H1 (cell line): Measurements from ENCODE around the gene SERINC1. TPM values are rescaled to one million over a fixed set of nuclear protein-coding genes. Genes with fewer than 3 reads are reported as not detected.
A peak's percentile ranks its signal among the peaks of the same experiment; 100 is the strongest.

Experiments
- CTCF ChIA-PET: fragments of 300-600 bp; sonication (Branson Sonifier 250); formaldehyde crosslinking; loops from one replicate; lab custom pipeline; 2021; ENCODE audit not compliant: partially characterized antibody; lab: Charles Lee
- POLR2A ChIA-PET: fragments of 300-600 bp; sonication (Branson Sonifier 250); formaldehyde crosslinking; loops from one replicate; lab custom pipeline; 2021; ENCODE audit warnings: inconsistent platforms; ENCODE audit not compliant: partially characterized antibody; lab: Charles Lee
- DNase-seq, 2 experiments: peaks; one replicate each; pipeline versions ENCODE4 v3.0.0 to v3.0.0-alpha.2; 2010 to 2022; ENCODE audit warnings: low spot score in 2 of 2, low read depth in 1 of 2, mixed read lengths in 1 of 2
- FAIRE-seq: peaks from 2 replicates; lab custom pipeline; 2011; peaks lifted over from hg19 to GRCh38; lab: Jason Lieb, UNC
- H2AFZ ChIP-seq: 2 replicates; pipeline ENCODE4 v1.8.1; 2012; ENCODE audit warnings: low read length, inconsistent platforms
- H2AK5ac ChIP-seq: 2 replicates; pipeline ENCODE4 v1.6.1; 2013; ENCODE audit warnings: low read depth, low read length
- H2BK120ac ChIP-seq: replicated peaks from 2 replicates; pipeline ENCODE3; 2013; ENCODE audit warnings: low read depth, low read length, inconsistent platforms
- H2BK12ac ChIP-seq: 2 replicates; pipeline ENCODE4 v1.6.1; 2013; ENCODE audit warnings: low read depth, low read length
- H2BK15ac ChIP-seq: 2 replicates; pipeline ENCODE4 v1.6.1; 2013; ENCODE audit warnings: low read length
- H2BK20ac ChIP-seq: 2 replicates; pipeline ENCODE4 v1.6.1; 2013; ENCODE audit warnings: low read length
- H2BK5ac ChIP-seq: 2 replicates; pipeline ENCODE4 v1.6.1; 2013; ENCODE audit warnings: low read depth, low read length
- H3K14ac ChIP-seq: 2 replicates; pipeline ENCODE4 v1.6.1; 2013; ENCODE audit warnings: inconsistent platforms; ENCODE audit not compliant: insufficient read length
- H3K18ac ChIP-seq: 2 replicates; pipeline ENCODE4 v1.6.1; 2013; ENCODE audit warnings: low read length; ENCODE audit errors: extremely low read depth
- H3K23ac ChIP-seq: 2 replicates; pipeline ENCODE4 v1.6.1; 2013; ENCODE audit warnings: inconsistent platforms; ENCODE audit not compliant: insufficient read length
- H3K23me2 ChIP-seq: 2 replicates; pipeline ENCODE4 v1.6.1; 2013; ENCODE audit warnings: low read depth, low read length
- H3K27ac ChIP-seq: 2 replicates; pipeline ENCODE4 v1.6.1; 2011; ENCODE audit warnings: low read depth, low read length, inconsistent platforms
- H3K27me3 ChIP-seq, 4 experiments: replicated peaks in 1 of 4; 1 replicate in 1 of 4; 2 replicates in 3 of 4; pipeline versions ENCODE4 v1.6.1 to v1.8.1; 2011 to 2013; ENCODE audit warnings: low read length in 3 of 4, mild to moderate bottlenecking in 3 of 4, inconsistent platforms in 2 of 4, mixed read lengths in 2 of 4, moderate library complexity in 1 of 4; ENCODE audit not compliant: control insufficient read depth in 3 of 4, insufficient read depth in 3 of 4; ENCODE audit errors: extremely low read depth in 1 of 4
- H3K36me3 ChIP-seq, 4 experiments: 2 replicates each; pipeline versions ENCODE4 v1.6.1 to v1.8.1; 2011 to 2013; ENCODE audit warnings: mild to moderate bottlenecking in 4 of 4, low read length in 3 of 4, moderate library complexity in 2 of 4, control low read depth in 1 of 4, inconsistent platforms in 1 of 4; ENCODE audit not compliant: insufficient read depth in 4 of 4, control insufficient read depth in 2 of 4
- H3K4ac ChIP-seq: replicated peaks from 2 replicates; pipeline ENCODE3; 2013; ENCODE audit warnings: low read length, low read depth, mixed read lengths, inconsistent platforms; ENCODE audit not compliant: insufficient read length
- H3K4me1 ChIP-seq, 4 experiments: replicated peaks in 1 of 4; 1 replicate in 1 of 4; 2 replicates in 3 of 4; pipeline versions ENCODE4 v1.6.1 to v1.8.1; 2011 to 2013; ENCODE audit warnings: low read length in 3 of 4, inconsistent platforms in 2 of 4, mixed read lengths in 1 of 4; ENCODE audit not compliant: insufficient read depth in 4 of 4, control insufficient read depth in 3 of 4
- H3K4me2 ChIP-seq, 2 experiments: 2 replicates each; pipeline versions ENCODE4 v1.6.1 to v1.8.1; 2011 to 2013; ENCODE audit warnings: low read depth in 2 of 2, low read length in 2 of 2, control low read depth in 1 of 2, inconsistent platforms in 1 of 2, mild to moderate bottlenecking in 1 of 2; ENCODE audit not compliant: insufficient read depth in 1 of 2
- H3K4me3 ChIP-seq, 4 experiments: fragments of 200-600, 300-600 bp in 1 of 4; sonication (generic), shearing (Covaris generic), sonication (Bioruptor Twin) in 1 of 4; 2 replicates each; pipeline versions ENCODE4 v1.5.1 to v1.8.1; 2011 to 2016; ENCODE audit warnings: low read length in 4 of 4, low read depth in 3 of 4, control low read depth in 2 of 4, inconsistent platforms in 2 of 4, mild to moderate bottlenecking in 2 of 4, mixed read lengths in 1 of 4, moderate library complexity in 1 of 4; ENCODE audit not compliant: insufficient read depth in 2 of 4; ENCODE audit errors: extremely low read depth in 1 of 4
- H3K56ac ChIP-seq: replicated peaks from 2 replicates; pipeline ENCODE3; 2013; ENCODE audit warnings: low read depth, mild to moderate bottlenecking, mixed read lengths, low read length, inconsistent platforms; ENCODE audit not compliant: insufficient read length
- H3K79me1 ChIP-seq: 2 replicates; pipeline ENCODE4 v1.6.1; 2013; ENCODE audit warnings: low read depth, low read length, control low read depth
- H3K79me2 ChIP-seq, 2 experiments: 2 replicates each; pipeline versions ENCODE4 v1.6.1 to v1.8.1; 2012 to 2013; ENCODE audit warnings: low read length in 2 of 2, mild to moderate bottlenecking in 2 of 2, inconsistent platforms in 1 of 2; ENCODE audit not compliant: insufficient read depth in 2 of 2, control insufficient read depth in 1 of 2
- H3K9ac ChIP-seq, 4 experiments: replicated peaks in 1 of 4; 1 replicate in 1 of 4; 2 replicates in 3 of 4; pipeline versions ENCODE4 v1.6.1 to v1.8.1; 2011 to 2013; ENCODE audit warnings: low read depth in 3 of 4, low read length in 3 of 4, control low read depth in 2 of 4, mild to moderate bottlenecking in 2 of 4, moderate library complexity in 2 of 4, inconsistent platforms in 1 of 4; ENCODE audit errors: extremely low read depth in 1 of 4
- H3K9me3 ChIP-seq, 2 experiments: 2 replicates each; pipeline versions ENCODE4 v1.6.1 to v1.8.1; 2012 to 2013; ENCODE audit warnings: mild to moderate bottlenecking in 2 of 2, moderate library complexity in 2 of 2, control low read depth in 1 of 2, inconsistent platforms in 1 of 2, low read depth in 1 of 2, low read length in 1 of 2, mixed read lengths in 1 of 2; ENCODE audit not compliant: insufficient read depth in 2 of 2
- H4K20me1 ChIP-seq, 2 experiments: replicated peaks in 1 of 2; 2 replicates each; pipeline versions ENCODE3 to v1.8.1; 2011 to 2013; ENCODE audit warnings: inconsistent platforms in 2 of 2, low read length in 2 of 2, mild to moderate bottlenecking in 1 of 2; ENCODE audit not compliant: insufficient read depth in 2 of 2, control insufficient read depth in 1 of 2
- H4K5ac ChIP-seq: 2 replicates; pipeline ENCODE4 v1.6.1; 2013; ENCODE audit warnings: low read length, low read depth, mixed read lengths, inconsistent platforms; ENCODE audit not compliant: insufficient read length
- H4K8ac ChIP-seq: 2 replicates; pipeline ENCODE4 v1.8.0; 2013; ENCODE audit warnings: mild to moderate bottlenecking, moderate library complexity, low read length, inconsistent platforms; ENCODE audit not compliant: insufficient read depth; ENCODE audit errors: extremely low read depth
- H4K91ac ChIP-seq: replicated peaks from 2 replicates; pipeline ENCODE3; 2013; ENCODE audit warnings: low read length, mixed read lengths, inconsistent platforms; ENCODE audit not compliant: insufficient read length
- EGR1 ChIP-seq: IDR thresholded peaks from 2 replicates; pipeline ENCODE4 v1.6.1; 2011; ENCODE audit warnings: low read depth, low read length, borderline replicate concordance
- FOSL1 ChIP-seq: IDR thresholded peaks from 2 replicates; pipeline ENCODE4 v1.6.1; 2011; ENCODE audit warnings: mild to moderate bottlenecking, low read depth, low read length, moderate library complexity; ENCODE audit not compliant: insufficient read depth
- KDM4A ChIP-seq: IDR thresholded peaks from one replicate; pipeline ENCODE4 v1.7.1; 2012; ENCODE audit warnings: low read depth, mild to moderate bottlenecking, moderate library complexity, low read length, inconsistent platforms; ENCODE audit not compliant: severe bottlenecking
- POU5F1 ChIP-seq: IDR thresholded peaks from 2 replicates; pipeline ENCODE4 v1.6.1; 2011; ENCODE audit warnings: low read depth, mild to moderate bottlenecking, low read length, moderate library complexity
- RAD21 ChIP-seq, 2 experiments: IDR thresholded peaks in 1 of 2; conservative IDR thresholded peaks in 1 of 2; 2 replicates each; pipeline ENCODE4 v1.6.1; 2011; ENCODE audit warnings: low read depth in 2 of 2, low read length in 2 of 2, improper control_type of control experiment in 1 of 2, inconsistent platforms in 1 of 2, mild to moderate bottlenecking in 1 of 2, moderate library complexity in 1 of 2
- RFX5 ChIP-seq: IDR thresholded peaks from 2 replicates; pipeline ENCODE4 v1.6.1; 2011; ENCODE audit warnings: low read depth, low read length, improper control_type of control experiment, borderline replicate concordance
- RNF2 ChIP-seq: fragments of 200-900, 300-1000 bp; sonication (generic); IDR thresholded peaks from 2 replicates; pipeline ENCODE4 v1.7.1; 2016; ENCODE audit warnings: borderline replicate concordance, low read depth, mild to moderate bottlenecking, antibody characterized with exemption, low read length; ENCODE audit not compliant: poor library complexity, severe bottlenecking; ENCODE audit errors: missing control alignments
- SIX5 ChIP-seq: IDR thresholded peaks from 2 replicates; pipeline ENCODE4 v1.6.1; 2011; ENCODE audit warnings: mild to moderate bottlenecking, low read depth, low read length
- SP2 ChIP-seq: IDR thresholded peaks from 2 replicates; pipeline ENCODE4 v1.6.1; 2012; ENCODE audit warnings: mild to moderate bottlenecking, low read length, inconsistent platforms
- SRF ChIP-seq: IDR thresholded peaks from 2 replicates; pipeline ENCODE4 v1.6.1; 2011; ENCODE audit warnings: mild to moderate bottlenecking, low read depth, low read length, moderate library complexity
- TAF1 ChIP-seq: IDR thresholded peaks from 2 replicates; pipeline ENCODE4 v1.6.1; 2011; ENCODE audit warnings: mild to moderate bottlenecking, low read depth, low read length
- WGBS, 2 experiments: shearing (Covaris generic) in 1 of 2; methylation state at CpG; one replicate each; pipeline versions ENCODE4 v1.1.6 to v1.1.7; 2013 to 2015; ENCODE audit warnings: low lambda C conversion rate in 2 of 2, mixed read lengths in 2 of 2, inconsistent platforms in 1 of 2, low coverage in 1 of 2, missing lambda C conversion rate in 1 of 2; ENCODE audit not compliant: insufficient replicate concordance in 2 of 2, insufficient coverage in 1 of 2, insufficient read length in 1 of 2; ENCODE audit errors: extremely low coverage in 1 of 2, missing lambda C conversion rate in 1 of 2; 5-methylcytosine and 5-hydroxymethylcytosine counted together
- polyA plus RNA-seq, 7 experiments: library from polyadenylated mRNA; depleted of rRNA in 3 of 7; stranded (reverse) in 5 of 7; unstranded in 2 of 7; fragments of >200 nt in 5 of 7; fragments of 200-250 nt in 2 of 7; gene quantifications; 1 replicate in 5 of 7; 2 replicates in 1 of 7; 4 replicates in 1 of 7; pipeline versions ENCODE4 v1.2.1 to v1.2.3, GENCODE V29; 2011 to 2013; ENCODE audit warnings: missing spikeins in 2 of 7, mixed read lengths in 2 of 7
- total RNA-seq: library from RNA; stranded (reverse); fragmentation: NEBNext Ultra II Directional; extraction: Animal tissue kit (Norgen Biotek cat#: 25700); gene quantifications from 2 replicates; pipeline ENCODE4 v1.2.1, GENCODE V29; 2021
- TF ChIP-seq, protein P1 (sequence below): IDR thresholded peaks from 2 replicates; pipeline ENCODE4 v1.6.1; 2011; ENCODE audit warnings: low read length, improper control_type of control experiment

The SERINC1 gene
- total and polyA plus RNA-seq, 2 of the 8 experiments (the other 6 are each of a cell fraction or from before 2014, with no cell fraction given): 15.4 to 38.6 TPM

DNA sequence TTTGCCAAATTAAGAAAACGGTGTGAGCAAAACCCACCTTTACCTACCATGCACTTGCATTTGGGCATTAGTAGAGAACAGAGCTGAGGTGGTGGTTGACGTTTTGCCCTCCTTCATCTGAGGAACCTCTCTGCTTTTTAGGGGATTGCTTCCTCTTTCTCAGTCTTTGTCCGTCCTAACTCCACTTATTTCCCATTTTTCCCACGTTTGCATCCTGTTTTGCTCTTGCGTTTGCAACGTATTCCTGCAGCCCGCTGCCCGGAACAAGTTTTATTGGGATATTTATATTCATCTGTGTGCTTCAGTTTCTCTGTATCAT lies 374 bp upstream of the SERINC1 start:
- no peak for DNase-seq
- H3K36me3 ChIP-seq: no peaks in the 10 kb centered on the region
- no peaks in the 10 kb centered on the region; the same call in 1 of the 2 replicates for H3K79me1 ChIP-seq
- H3K14ac ChIP-seq: no peak overlapping the region
- H2BK5ac ChIP-seq: peak overlapping the region; percentile 97
- H2BK20ac ChIP-seq: no peak overlapping the region
- ChIA-PET POLR2A (interaction anchor here (0.8 to 1.6 kb wide), 2 partner anchors 11 to 208 kb away, joined by 3 to 19 read pairs; no protein-coding TSS in a partner anchor), CTCF (interaction anchor here (0.7 to 4.1 kb wide), 4 partner anchors 20 to 367 kb away, joined by 4 to 16 read pairs (median 4); partner anchors contain the start of gene SMPDL3A)
- no peaks in the 10 kb centered on the region for H4K20me1 ChIP-seq
- H2AK5ac ChIP-seq: no peak overlapping the region
- peak overlapping the region; percentile 91 to 99 (median 94) for H3K4me3 ChIP-seq
- peak overlapping the region; percentile 84 for H3K18ac ChIP-seq
- H4K5ac ChIP-seq: peak overlapping the region; percentile 84
- no peak for FAIRE-seq
- H3K9me3 ChIP-seq: no peaks in the 10 kb centered on the region
- no peaks in the 10 kb centered on the region for H3K27me3 ChIP-seq
- H3K9ac ChIP-seq: peak overlapping the region; percentile 14 to 96 (median 94)
- 20% methylated on average over 8 of the region's 8 CpGs; no CpG with 5 or more reads in 1 of the 2 experiments for WGBS, 2 experiments
- H3K4me1 ChIP-seq: no peaks in the 10 kb centered on the region
- no peak overlapping the region for H4K8ac ChIP-seq
- peaks cover 4% of the 10 kb centered on the region for H3K23me2 ChIP-seq
- H2BK12ac ChIP-seq: peak overlapping the region; percentile 80; the same call in 1 of the 2 replicates
- no peak overlapping the region for H4K91ac ChIP-seq
- H3K4me2 ChIP-seq: peak overlapping the region; percentile 77 to 83
- H3K27ac ChIP-seq: peak overlapping the region; percentile 94
- H3K56ac ChIP-seq: peak overlapping the region; percentile 77
- no peak overlapping the region for H2BK120ac ChIP-seq
- peak overlapping the region; percentile 92; the same call in 1 of the 2 replicates for H2BK15ac ChIP-seq
- peaks cover 0 to 46% of the 10 kb centered on the region in 2 experiments; a peak in 3 of 4 replicates for H3K79me2 ChIP-seq
- H3K23ac ChIP-seq: no peak overlapping the region
- H3K4ac ChIP-seq: no peak overlapping the region
- peak overlapping the region; percentile 98 for H2AFZ ChIP-seq
- TF ChIP-seq TAF1: no peak
- TF ChIP-seq FOSL1: no peak
- TF ChIP-seq SP2: no peak
- TF ChIP-seq SRF: no peak
- TF ChIP-seq, protein P1, sequence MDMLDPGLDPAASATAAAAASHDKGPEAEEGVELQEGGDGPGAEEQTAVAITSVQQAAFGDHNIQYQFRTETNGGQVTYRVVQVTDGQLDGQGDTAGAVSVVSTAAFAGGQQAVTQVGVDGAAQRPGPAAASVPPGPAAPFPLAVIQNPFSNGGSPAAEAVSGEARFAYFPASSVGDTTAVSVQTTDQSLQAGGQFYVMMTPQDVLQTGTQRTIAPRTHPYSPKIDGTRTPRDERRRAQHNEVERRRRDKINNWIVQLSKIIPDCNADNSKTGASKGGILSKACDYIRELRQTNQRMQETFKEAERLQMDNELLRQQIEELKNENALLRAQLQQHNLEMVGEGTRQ: no peak
- no peak for TF ChIP-seq RFX5
- TF ChIP-seq RAD21 (IDR thresholded peaks at IDR 0.05 in 1 of 2, conservative IDR thresholded peaks at IDR 0.05 in 1 of 2; ENCODE audit: low read depth in 2 of 2, low read length in 2 of 2): no peak
- TF ChIP-seq EGR1: no peak
- no peak for TF ChIP-seq POU5F1
- no peak for TF ChIP-seq SIX5
- no peak for TF ChIP-seq KDM4A
- no peak for TF ChIP-seq RNF2
